ENCODE results near the gene SLC22A16.
"Not testable (repeated sequence)": the region's sequence is repeated elsewhere in the genome, so short reads cannot be mapped to it uniquely, and the experiment has no call there.

SLC22A16 gene

DNA sequence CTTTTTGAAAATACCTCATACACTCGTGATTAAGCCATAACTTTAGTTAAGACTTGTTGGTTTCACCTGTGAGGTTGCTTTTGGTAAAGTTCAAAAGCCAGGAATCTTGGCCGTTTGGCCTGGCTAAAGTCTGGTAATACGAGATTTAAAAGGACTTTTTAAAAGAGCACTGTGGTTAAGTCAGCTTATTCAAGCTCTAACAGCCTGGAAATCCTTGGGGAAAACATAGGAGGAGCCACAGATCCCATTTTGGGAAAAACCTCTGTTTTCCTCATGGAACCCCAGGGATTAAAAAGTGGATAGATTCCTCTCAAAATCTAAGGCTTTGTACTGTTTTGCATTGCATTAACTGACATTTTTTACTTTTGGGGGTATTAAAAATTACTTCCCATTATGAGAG lies 13.7 kb upstream of the SLC22A16 start:
- DNase-seq = no peak

DNA sequence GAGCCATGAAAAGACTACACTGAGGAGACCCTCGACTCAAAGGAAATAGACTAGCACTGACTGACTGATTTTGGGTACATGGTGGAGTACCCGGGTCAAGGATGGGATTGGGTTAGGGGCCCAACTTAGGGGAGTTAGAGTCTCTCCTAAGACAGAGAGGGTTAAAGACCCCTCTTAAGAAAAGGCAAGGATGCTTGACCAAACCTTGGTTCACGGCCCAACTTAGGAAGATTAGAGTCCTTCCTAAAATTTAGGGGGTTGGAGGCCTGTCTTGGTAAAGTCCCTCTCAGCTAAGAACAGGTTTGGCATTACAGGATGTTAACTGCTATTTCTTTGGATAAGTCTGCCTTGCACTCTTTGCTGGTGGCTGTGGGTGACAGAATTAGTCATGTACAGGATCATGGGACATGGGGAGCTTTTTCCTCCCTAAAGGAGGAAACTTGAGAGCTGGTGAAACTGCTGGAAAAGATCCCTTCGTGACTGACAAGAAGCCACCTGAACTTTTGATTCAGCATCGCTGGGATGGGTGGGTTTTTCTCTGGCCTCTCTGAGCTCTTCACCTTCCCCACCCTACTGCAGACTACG lies 12.3 kb upstream of the SLC22A16 start:
- DNase-seq = no peak

DNA sequence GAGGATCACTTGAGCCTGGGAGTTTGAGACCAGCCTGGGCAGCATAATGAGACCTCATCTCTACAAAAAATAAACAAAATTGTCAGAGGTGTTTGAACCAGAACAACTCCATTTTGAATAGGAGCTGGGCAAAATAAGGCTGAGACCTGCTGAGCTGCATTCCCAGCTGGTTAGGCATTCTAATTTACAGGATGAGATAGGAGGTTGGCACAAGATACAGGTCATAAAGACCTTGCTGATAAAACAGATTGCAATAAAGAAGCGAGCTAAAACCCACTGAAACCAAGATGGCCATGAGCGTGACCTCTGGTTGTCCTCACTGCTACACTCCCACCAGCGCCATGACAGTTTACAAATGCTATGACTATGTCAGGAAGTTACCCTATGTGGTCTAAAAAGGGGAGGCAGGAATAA lies 11.6 kb upstream of the SLC22A16 start:
- DNase-seq = not testable (repeated sequence)

DNA sequence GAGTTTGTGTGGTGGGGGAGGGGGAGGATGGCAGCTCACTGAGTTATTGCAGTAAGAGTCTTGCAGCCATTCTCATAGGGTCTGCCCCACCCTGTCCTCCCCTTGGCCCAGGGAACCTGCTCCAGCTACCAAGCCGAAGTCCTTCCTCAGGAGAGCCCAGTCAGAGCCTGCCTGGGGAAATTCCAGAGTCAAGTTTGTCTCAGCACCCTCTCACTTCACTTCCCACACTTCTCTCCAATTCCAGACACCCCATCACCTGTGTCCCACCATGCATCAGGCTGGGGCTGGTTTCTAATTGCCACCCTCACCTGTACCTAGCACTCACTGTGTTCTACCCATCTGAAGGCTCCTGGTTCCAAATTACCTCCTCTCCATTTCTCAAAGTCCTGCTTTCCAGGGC lies 10.3 kb upstream of the SLC22A16 start:
- DNase-seq = no peak

DNA sequence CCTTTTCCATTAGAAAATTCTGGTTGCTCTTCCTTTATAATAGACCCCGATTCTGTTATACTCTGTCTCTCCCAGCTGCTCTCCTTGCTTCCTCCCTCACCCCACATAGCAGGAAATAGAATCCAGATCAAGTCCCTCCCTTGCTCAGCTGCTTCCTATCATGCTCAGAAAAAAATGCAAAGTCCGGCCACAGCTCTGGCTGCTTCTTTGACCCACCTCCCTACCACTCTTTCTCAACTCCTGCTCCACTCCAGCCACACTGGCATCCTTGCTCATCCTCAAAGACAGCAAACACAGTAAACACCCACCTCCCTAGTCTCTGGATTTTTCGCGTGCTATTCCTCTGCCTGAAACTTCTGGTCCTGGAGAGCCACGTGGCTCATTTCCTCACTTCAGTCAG lies 9.1 kb upstream of the SLC22A16 start:
- DNase-seq = no peak

DNA sequence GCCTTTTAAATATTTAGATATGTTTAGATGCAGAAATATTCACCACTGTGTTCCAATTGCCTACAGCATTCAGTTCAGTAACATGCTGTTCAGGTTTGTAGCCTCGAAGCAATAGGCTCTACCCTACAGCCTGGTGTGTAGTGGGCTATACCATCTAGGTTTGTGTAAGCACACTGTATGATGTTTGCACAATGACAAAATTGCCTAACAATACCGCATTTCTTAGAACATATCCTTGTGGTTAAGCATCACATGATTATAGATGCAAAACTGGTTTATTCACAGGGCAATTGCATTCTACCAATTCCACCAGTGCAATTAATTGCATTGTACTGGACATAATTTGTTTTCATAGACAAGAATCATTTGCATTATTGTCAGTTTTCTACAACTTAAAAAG lies 7.9 kb upstream of the SLC22A16 start:
- no peak for DNase-seq

DNA sequence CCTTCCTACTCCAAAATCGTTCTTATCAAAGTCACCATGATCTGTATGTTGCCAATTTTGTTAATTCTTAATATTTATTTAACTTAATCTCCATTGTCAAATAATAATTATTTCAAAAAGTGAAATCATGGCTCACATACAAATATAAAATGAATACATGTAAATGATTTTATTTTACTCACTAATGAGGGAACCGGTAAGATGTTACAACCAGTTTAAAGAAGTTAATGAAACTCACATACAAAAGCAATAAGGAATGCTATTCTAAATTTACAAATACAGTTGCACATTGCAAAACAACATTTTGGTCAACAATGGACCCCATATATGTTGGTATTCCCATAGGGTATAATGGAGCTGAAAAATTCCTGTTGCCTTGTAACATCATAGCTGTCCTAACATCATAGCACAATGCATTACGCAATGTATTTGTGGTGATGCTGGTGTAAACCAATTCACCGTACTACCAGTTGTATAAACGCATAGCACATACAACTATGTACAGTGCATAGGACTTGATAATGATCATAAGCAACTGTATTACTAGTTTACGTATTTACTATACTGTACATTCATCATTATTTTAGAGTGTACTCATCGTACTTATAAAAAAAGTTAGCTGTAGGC lies 6.5 kb upstream of the SLC22A16 start:
- no peak for DNase-seq

DNA sequence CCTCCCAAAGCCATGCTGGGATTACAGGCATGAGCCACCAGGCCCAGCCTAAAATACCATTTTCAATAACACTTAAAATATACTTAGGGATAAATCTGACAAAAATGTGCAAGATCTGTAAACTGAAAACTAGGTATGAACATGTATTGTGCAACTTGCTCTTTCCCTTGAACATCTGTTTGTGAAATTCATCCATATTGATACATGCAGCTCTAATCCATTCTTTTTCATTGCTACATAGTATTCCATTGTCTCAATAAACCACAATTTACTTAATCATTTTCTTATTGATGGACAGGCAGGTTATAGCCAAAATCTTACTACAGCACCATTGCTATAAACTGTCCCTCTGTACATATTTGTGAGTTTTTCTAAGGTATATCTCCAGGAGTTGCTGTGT lies 4.7 kb upstream of the SLC22A16 start:
- DNase-seq = no peak

DNA sequence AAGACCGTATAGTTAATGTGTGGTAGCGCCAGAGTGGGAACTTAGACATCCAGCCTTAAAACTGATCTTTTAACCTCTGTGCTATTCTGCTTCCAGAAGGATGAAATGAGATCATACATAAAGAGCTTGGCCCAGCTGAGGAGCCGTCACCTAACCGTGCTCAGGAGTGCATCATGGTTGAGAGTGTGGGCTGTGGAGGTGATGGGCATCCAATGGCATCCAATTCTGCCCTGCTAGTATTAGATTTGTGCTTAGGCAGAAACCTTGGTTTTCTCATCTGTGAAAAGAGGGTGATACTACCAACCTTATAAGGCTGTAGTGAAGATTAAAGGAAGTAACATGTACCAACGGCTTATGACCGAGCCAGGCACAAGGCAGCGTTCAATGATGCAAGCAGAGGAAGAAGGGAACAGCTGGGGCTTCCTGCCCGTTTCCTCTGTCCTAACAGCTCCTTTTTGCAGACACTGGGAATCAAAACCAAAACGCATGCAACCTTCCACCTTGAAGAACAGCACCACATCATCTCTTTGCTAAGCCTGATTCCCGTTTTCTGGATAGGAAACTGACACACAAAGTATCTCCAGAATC lies 1.3 kb downstream of the SLC22A16 start:
- DNase-seq = no peak

DNA sequence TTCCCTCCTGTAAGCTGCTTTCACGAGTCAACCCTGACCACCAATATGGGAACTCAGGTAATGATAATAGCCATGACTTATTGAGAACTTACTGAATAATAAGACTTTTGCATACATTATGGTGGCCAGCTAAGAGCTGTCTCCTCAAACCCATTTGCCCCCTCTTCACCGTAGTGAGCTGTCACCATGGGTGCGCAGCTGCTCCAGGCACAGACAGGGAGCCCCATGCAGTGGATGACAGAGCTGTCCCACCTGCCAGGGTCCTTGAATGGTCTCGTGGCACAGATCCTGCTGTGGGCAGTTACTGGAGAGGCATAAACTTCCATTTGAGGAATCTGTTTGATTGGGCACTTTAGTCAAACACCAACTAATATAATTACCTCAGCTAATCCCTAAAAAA lies 1.9 kb downstream of the SLC22A16 start:
- no peak for DNase-seq

DNA sequence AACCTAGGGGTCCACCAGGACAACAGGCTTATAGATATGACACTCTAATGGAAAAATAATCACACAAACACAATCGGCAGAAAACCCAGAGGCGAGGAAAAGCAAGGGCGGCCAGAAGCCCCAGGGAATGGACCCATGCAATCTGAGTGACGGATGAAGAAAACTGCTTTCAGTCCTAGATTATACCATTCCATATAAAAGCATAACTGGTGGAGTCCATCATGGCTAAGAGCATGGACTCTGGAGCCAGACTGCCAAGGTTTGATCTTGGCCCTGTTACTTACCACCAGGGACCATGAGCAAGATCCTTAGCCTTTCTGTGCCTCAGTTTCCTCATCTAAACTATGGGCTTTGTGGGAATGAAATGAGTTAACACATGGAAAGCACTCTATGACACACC lies 3.7 kb downstream of the SLC22A16 start:
- DNase-seq = no peak

DNA sequence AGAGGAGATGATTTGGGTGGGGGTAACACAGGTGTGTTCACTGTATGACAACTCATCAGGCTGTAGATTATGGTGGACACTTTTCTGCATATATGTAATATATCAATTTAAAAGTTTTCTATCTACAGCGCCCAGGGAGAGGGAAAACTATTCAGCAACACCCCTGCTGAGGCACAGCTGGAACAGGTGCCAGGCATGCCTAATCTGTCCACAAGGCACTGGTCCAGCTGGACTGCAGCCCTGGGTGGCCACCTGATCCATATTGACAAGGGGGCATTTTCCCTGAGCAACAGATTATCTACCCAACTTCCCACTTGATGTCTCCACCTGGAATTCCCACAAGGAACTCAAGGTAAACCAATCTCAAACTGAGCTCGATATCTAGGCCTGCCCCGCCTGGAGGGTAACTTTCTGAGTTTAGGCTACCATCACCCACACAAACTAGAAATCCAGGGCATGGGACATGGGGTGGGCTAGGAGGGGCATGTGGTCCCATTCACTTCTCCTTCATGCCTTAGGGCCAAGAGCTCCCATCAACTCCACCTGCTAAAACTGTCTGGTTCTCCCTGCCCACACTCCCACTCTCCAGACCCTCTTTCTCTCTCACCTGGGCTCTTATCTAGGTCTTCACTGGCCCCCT lies 4.6 kb downstream of the SLC22A16 start:
- no peak for DNase-seq

DNA sequence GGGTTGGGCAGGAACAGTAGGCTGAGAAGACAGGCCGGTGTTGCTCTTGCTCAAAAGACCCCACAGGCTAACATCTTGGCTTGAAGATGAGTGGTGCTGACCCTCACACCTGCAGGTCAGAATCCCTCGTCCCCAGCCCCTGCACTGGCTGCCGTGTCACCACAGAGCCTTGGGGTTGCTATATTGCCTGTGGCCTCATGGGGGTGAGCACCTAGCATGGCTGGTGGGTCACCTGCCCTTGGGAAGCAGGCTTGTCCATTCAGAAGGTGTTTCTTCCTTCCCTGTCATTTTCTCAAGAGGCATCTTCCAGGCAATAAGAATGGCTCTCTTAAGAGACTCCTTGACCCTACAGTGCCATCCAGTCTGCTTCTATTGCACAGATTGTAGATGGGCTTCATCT lies 7.7 kb downstream of the SLC22A16 start:
- DNase-seq = no peak

DNA sequence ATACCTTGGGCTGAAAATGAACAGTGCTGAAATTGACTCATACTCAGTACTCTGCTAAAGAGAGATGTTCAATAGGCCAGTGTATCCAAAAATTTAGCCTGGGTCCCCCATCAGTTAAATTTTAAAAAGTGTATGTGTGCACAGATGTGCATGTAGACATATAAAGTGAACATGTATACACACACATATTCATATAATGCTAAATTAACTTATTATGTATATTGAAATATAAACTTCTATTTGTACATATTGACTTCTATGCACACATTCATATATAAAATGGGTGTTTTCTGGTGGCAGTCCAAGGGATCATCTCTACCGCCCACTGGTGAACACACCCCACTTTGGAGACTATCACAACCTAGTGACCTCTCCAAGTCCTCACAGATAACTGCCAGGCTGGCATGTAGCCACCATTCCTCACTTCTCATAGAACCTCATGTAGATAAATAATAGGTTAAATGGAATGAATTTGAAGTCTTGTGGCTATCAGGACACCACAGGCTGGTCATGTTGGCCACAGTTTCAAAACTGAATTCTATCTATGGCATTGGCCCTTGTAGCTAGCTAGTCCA lies 8.8 kb downstream of the SLC22A16 start:
- no peak for DNase-seq

DNA sequence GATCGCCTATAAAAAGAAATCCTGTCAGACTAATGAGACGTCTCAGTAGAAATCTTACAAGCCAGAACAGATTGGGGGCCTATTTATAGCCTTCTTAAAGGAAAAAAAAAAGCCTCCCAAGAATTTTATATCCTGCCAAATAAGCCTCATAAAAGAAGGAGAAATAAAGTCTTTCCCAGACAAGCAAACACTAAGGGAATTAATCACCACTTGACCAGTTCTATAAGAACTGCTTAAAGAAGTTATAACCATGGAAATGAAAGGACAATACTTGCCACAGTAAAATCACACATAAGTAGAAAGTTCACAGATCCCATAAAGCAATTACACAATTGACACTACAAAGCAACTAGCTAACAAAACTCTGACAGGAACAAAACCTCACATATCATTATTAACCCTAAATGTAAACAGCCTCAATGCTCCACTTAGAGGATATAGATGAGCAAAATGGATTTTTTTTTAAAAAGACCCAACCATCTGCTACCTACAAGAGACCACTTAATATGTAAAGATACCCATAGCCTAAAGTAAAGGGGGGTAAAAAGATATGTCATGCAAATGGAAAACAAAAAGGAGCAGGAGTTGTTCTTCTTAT lies 13.4 kb downstream of the SLC22A16 start:
- DNase-seq = no peak

DNA sequence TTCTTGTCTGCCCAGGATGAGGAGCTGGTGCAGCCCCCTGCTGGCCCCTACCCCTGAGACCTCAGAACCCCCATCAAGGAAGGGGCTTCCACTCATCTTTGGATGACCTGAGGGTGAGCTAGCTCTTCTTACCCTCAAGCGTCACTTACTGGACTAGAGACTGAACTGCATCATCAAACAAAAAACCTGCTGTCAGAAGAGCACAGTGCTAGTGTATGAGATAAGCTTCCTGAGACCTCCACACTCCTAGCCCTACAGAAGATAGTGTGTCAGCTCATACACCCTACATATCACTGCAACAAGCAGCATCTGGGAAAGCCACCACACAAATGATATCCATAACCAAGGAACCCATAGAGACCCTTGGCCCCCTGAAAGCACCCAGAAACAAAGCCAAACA lies 15.0 kb downstream of the SLC22A16 start:
- no peak for DNase-seq

DNA sequence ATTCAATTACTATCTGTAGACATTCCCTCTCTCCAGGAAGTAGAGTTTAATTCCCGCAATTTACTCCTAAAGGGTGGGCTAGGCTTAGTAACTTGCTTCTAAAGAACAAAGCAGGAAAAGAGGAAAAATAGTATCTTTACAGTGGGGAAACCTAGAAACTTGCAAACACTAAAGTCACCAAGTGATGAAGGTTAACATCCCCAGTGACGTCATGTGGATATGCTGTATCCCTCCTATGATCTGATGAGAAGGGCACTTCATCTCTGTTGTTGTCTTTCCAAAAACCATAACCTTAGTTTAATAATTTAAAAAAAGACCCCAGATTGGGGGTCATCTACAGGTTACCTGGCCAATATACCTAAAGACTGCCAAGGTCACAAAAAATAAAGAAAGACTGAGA lies 17.3 kb downstream of the SLC22A16 start:
- no peak for DNase-seq

DNA sequence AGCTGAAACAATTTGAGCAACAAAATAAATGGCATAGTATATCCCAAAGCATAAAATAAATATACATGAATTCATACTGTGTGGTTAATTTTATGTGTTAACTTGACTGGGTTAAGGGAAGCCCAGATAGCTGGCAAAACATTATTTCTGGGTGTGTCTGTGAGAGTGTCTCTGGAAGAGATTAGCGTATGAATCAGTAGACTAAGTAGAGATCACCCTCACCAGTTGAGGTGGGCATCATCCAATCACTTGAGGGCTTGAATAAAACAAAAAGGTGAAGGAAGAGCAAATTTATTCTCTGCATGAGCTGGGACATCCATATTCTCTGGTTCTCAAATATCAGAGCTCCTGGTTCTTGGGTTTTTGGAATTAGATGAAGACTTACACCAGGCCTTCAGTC lies 17.9 kb downstream of the SLC22A16 start:
- no peak for DNase-seq

DNA sequence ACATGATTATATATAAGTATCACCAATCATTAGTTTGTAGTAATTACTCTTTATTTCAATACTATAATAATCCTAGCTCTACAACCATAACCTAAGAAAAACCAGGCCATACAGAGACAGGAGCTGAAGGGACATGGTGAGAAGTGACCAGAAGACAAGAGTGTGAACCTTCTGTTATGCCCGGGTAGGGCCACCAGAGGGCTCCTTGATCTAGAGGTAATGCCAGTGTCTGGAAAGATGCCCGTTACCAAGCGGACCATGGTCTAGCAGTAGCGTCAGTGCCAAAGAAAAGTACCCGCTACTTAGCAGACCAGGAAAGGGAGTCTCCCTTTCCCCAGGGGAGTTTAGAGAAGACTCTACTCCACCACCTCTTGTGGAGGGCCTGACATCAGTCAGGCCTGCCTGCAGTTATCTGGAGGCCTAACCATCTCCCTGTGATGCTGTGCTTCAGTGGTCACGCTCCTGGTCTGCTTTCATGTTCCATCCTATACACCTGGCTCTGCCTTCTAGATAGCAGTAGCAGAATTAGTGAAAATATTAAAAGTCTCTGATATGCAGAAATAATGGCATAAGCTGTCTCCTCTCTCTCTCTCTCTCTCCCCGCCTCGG lies 18.7 kb downstream of the SLC22A16 start:
- peak; percentile 3 for DNase-seq

DNA sequence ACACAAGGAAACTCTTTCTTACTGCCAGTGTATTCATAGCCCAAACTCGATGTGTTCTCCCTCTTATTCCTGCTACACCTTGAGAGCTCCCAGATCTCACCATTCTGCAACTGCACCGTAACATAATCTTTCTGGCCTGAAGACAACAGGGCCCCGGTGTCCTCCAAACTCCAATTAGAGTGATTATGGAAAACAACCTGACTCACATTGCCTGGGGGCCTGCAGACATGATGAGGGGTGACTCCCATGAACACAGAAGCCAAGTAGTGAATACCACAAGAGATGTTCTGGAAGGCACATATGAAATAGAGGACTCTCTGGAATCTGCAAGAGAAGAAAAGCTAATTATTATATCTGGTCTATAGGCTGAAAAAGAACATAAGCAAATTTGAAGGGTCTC lies 19.7 kb downstream of the SLC22A16 start:
- DNase-seq = no peak

DNA sequence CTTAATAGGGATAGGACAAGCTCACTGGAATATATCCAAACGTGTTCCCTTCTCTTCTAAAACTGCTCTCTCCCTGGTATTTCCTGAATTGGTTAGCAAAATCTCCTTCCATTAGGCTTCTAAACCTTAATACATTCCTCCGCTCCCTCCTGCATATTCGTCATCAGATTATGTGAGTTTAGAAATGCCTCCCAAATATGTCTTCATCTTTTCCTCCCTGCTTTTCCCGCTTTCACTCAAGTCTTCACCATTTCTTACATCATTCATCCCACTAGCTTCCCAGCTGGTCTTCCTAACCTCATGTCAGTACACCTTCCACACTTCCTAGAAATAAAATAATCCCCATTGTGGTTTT lies 26.9 kb downstream of the SLC22A16 start:
- peak; percentile 13 for DNase-seq

DNA sequence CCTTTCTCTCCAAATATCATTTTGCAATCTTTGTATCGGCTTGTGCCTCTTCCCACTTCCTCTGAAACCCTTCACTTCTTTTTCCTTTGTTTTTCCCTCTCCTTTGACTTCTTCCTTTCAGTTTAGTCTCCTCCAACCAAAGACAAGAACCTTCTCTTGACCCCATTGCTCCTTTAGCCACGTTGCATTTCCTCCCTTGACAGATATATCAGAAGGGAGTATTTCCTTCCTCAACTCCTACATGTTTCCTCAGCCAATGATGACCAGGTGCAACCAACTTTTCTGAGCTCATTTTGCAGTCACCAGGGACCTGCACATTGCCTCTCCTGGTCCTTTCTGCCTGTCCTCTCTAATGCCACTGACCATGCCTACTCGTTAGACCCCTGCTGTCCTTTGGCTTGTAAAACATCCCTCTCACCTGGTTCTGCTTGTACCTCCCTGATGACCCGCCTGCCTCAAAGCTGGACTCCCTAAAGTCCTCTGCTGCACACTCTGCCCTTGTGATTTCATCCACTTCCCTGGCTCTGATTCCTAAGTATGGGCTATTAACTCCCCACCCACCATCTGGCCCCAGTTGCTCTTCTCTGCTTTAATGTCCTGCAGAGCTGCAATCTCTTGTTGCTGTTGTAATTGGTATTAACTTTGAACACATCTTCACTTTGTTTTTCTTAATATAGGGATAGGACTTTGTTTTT lies 27.4 kb downstream of the SLC22A16 start:
- DNase-seq = no peak

DNA sequence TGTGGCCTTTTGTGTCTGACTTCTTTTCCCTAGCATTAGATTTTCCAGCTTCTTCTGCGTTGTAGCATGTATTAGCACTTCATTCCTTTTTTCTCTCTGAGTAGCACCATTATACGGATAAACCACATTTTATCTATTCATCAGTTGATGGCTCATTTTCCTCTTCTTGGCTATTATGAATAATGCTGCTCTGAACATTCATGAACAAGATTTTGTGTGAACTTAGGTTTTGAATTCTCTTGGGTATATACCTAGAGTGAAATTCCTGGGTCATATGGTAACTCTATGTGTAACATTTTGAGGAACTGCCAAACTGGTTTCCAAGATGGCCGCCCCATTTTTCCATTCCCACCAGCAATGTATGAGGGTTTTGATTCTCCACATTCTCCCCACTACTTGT lies 28.7 kb downstream of the SLC22A16 start:
- DNase-seq = peak; percentile 2
